HepG2 (cell line): ENCODE measurements around the gene IGFALS. TPM values are rescaled to one million over a fixed set of nuclear protein-coding genes. Genes with fewer than 3 reads are reported as not detected.

Experiments
- FOXK2 ChIP-seq: fragments of 450-650 bp; IDR thresholded peaks from 2 replicates; pipeline ENCODE4 v1.6.1; 2016
- HOXA5 ChIP-seq: sonication (generic); formaldehyde crosslinking; IDR thresholded peaks from 2 replicates; pipeline ENCODE4 v1.4.0; 2020; ENCODE audit warnings: missing genetic modification reagents
- MAFK ChIP-seq, 2 experiments: IDR thresholded peaks in 1 of 2; conservative IDR thresholded peaks in 1 of 2; 2 replicates each; pipeline ENCODE4 v1.6.1; 2011; ENCODE audit warnings: improper control_type of control experiment in 2 of 2, low read length in 2 of 2
- TEAD3 ChIP-seq: optimal IDR thresholded peaks from 2 replicates; pipeline ENCODE3; 2016; ENCODE audit warnings: borderline replicate concordance
- ZNF136 ChIP-seq: sonication (generic); formaldehyde crosslinking; IDR thresholded peaks from 2 replicates; pipeline ENCODE4 v1.8.1; 2022; ENCODE audit warnings: low read depth, mild to moderate bottlenecking, moderate library complexity, missing genetic modification reagents
- ZNF501 ChIP-seq: sonication (generic); formaldehyde crosslinking; IDR thresholded peaks from 2 replicates; pipeline ENCODE4 v1.5.1; 2020; ENCODE audit warnings: mild to moderate bottlenecking, moderate library complexity, missing genetic modification reagents
- ZNF589 ChIP-seq: sonication (generic); formaldehyde crosslinking; conservative IDR thresholded peaks from 2 replicates; pipeline ENCODE4 v1.8.0; 2022; ENCODE audit warnings: mild to moderate bottlenecking, moderate library complexity, missing genetic modification reagents
- ZNF720 ChIP-seq: sonication (generic); formaldehyde crosslinking; IDR thresholded peaks from 2 replicates; pipeline ENCODE4 v1.4.0; 2020; ENCODE audit warnings: missing genetic modification reagents
- ZNF724P ChIP-seq: sonication (generic); formaldehyde crosslinking; IDR thresholded peaks from 2 replicates; pipeline ENCODE4 v1.8.0; 2022; ENCODE audit warnings: missing genetic modification reagents, borderline replicate concordance
- polyA plus RNA-seq, 8 experiments: library from polyadenylated mRNA; depleted of rRNA in 3 of 8; stranded (reverse) in 7 of 8; unstranded in 1 of 8; fragments of >200 nt; fragmentation: Illumina TruSeq in 4 of 8; extraction: Trizol in 4 of 8; gene quantifications; 2 replicates each; pipeline versions ENCODE4 v1.2.1 to v1.2.3, GENCODE V29; 2011 to 2016; ENCODE audit warnings: low read depth in 4 of 8, missing spikeins in 1 of 8, mixed read lengths in 1 of 8; ENCODE audit not compliant: insufficient read depth in 1 of 8
- total RNA-seq, 5 experiments: library from RNA; depleted of rRNA; stranded (reverse); fragments of >200 nt; fragmentation: Illumina TruSeq; extraction: Trizol; gene quantifications; 2 replicates each; pipeline ENCODE4 v1.2.3, GENCODE V29; 2016; ENCODE audit warnings: low read depth in 1 of 5
- TF ChIP-seq, protein P1 (sequence below): sonication (generic); formaldehyde crosslinking; IDR thresholded peaks from 2 replicates; pipeline ENCODE4 v1.4.0; 2020; ENCODE audit warnings: missing genetic modification reagents
- TF ChIP-seq, protein P2 (sequence below): sonication (generic); formaldehyde crosslinking; IDR thresholded peaks from 2 replicates; pipeline ENCODE4 v1.8.1; 2023; ENCODE audit warnings: mild to moderate bottlenecking, inconsistent platforms, moderate library complexity, missing genetic modification reagents, borderline replicate concordance
- TF ChIP-seq, protein P3 (sequence below): sonication (generic); formaldehyde crosslinking; IDR thresholded peaks from 2 replicates; pipeline ENCODE4 v1.5.0; 2020; ENCODE audit warnings: mild to moderate bottlenecking, missing genetic modification reagents
- TF ChIP-seq, protein P4 (sequence below): sonication (generic); formaldehyde crosslinking; IDR thresholded peaks from 2 replicates; pipeline ENCODE4 v1.4.0; 2020; ENCODE audit warnings: low read depth, missing genetic modification reagents
- TF ChIP-seq, protein P5 (sequence below): sonication (generic); formaldehyde crosslinking; IDR thresholded peaks from 2 replicates; pipeline ENCODE4 v1.5.0; 2020; ENCODE audit warnings: missing genetic modification reagents
- TF ChIP-seq, protein P6 (sequence below): sonication (generic); formaldehyde crosslinking; IDR thresholded peaks from 2 replicates; pipeline ENCODE4 v1.5.0; 2020; ENCODE audit warnings: missing genetic modification reagents

Gene IGFALS
- total and polyA plus RNA-seq, 2 of the 13 experiments (the other 11 are each of a cell fraction or from before 2014, with no cell fraction given), result 0.34 to 2.4 TPM

DNA sequence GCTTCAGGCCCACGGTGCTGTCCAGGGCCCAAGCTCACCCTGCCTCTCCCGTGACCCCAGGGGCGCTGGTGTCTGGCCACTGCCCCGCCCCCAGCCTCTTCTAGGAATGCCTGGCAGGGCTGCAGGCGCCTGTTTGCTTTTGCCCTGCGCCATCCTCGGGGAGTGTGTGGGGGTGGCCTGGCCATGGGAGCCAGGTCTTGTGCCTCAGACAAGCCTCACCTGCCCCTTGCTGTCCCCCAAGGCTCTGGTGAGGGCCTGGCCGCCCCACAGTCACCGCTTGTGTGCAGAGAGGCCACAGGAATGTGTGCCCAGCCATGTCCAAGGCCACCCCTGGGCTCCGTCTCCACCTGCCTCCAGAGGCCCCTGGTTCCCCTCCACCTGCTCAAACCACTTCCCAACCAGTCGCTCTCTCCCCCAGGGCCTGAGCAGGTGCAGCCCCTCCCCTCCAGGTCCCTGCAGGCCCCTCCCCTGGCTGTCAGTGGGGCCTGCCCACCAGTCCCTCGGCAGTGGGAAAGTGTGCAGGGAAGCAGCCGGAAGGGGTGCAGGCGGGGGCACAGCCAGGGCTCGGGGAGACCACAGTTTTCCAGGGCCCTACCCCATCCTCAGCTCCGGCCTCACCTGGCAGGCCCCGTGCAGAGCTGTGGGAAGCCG, 841 bp upstream of the IGFALS start (continued):
- TF ChIP-seq, protein P1, sequence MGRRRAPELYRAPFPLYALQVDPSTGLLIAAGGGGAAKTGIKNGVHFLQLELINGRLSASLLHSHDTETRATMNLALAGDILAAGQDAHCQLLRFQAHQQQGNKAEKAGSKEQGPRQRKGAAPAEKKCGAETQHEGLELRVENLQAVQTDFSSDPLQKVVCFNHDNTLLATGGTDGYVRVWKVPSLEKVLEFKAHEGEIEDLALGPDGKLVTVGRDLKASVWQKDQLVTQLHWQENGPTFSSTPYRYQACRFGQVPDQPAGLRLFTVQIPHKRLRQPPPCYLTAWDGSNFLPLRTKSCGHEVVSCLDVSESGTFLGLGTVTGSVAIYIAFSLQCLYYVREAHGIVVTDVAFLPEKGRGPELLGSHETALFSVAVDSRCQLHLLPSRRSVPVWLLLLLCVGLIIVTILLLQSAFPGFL (CRISPR knock-in tag), result no peak
- no peak for TF ChIP-seq HOXA5
- TF ChIP-seq ZNF136, result no peak
- TF ChIP-seq ZNF501 (CRISPR knock-in tag), result peak; percentile 59; the same call in 1 of the 2 replicates
- TF ChIP-seq, protein P2, sequence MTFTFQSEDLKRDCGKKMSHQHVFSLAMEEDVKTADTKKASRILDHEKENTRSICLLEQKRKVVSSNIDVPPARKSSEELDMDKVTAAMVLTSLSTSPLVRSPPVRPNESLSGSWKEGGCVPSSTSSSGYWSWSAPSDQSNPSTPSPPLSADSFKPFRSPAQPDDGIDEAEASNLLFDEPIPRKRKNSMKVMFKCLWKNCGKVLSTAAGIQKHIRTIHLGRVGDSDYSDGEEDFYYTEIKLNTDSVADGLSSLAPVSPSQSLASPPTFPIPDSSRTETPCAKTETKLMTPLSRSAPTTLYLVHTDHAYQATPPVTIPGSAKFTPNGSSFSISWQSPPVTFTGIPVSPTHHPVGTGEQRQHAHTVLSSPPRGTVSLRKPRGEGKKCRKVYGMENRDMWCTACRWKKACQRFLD (CRISPR knock-in tag), result no peak
- peak; percentile 26; the same call in 1 of the 2 replicates for TF ChIP-seq ZNF724P
- no peak for TF ChIP-seq ZNF589 (CRISPR knock-in tag)
- TF ChIP-seq FOXK2, result no peak
- TF ChIP-seq, protein P3, sequence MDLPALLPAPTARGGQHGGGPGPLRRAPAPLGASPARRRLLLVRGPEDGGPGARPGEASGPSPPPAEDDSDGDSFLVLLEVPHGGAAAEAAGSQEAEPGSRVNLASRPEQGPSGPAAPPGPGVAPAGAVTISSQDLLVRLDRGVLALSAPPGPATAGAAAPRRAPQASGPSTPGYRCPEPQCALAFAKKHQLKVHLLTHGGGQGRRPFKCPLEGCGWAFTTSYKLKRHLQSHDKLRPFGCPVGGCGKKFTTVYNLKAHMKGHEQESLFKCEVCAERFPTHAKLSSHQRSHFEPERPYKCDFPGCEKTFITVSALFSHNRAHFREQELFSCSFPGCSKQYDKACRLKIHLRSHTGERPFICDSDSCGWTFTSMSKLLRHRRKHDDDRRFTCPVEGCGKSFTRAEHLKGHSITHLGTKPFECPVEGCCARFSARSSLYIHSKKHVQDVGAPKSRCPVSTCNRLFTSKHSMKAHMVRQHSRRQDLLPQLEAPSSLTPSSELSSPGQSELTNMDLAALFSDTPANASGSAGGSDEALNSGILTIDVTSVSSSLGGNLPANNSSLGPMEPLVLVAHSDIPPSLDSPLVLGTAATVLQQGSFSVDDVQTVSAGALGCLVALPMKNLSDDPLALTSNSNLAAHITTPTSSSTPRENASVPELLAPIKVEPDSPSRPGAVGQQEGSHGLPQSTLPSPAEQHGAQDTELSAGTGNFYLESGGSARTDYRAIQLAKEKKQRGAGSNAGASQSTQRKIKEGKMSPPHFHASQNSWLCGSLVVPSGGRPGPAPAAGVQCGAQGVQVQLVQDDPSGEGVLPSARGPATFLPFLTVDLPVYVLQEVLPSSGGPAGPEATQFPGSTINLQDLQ (CRISPR knock-in tag), result no peak
- peak; percentile 94 for TF ChIP-seq TEAD3
- TF ChIP-seq ZNF720, result no peak
- TF ChIP-seq, protein P4, sequence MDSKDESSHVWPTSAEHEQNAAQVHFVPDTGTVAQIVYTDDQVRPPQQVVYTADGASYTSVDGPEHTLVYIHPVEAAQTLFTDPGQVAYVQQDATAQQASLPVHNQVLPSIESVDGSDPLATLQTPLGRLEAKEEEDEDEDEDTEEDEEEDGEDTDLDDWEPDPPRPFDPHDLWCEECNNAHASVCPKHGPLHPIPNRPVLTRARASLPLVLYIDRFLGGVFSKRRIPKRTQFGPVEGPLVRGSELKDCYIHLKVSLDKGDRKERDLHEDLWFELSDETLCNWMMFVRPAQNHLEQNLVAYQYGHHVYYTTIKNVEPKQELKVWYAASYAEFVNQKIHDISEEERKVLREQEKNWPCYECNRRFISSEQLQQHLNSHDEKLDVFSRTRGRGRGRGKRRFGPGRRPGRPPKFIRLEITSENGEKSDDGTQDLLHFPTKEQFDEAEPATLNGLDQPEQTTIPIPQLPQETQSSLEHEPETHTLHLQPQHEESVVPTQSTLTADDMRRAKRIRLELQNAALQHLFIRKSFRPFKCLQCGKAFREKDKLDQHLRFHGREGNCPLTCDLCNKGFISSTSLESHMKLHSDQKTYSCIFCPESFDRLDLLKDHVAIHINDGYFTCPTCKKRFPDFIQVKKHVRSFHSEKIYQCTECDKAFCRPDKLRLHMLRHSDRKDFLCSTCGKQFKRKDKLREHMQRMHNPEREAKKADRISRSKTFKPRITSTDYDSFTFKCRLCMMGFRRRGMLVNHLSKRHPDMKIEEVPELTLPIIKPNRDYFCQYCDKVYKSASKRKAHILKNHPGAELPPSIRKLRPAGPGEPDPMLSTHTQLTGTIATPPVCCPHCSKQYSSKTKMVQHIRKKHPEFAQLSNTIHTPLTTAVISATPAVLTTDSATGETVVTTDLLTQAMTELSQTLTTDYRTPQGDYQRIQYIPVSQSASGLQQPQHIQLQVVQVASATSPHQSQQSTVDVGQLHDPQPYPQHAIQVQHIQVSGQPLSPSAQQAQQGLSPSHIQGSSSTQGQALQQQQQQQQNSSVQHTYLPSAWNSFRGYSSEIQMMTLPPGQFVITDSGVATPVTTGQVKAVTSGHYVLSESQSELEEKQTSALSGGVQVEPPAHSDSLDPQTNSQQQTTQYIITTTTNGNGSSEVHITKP, result peak; percentile 87
- TF ChIP-seq, protein P5, sequence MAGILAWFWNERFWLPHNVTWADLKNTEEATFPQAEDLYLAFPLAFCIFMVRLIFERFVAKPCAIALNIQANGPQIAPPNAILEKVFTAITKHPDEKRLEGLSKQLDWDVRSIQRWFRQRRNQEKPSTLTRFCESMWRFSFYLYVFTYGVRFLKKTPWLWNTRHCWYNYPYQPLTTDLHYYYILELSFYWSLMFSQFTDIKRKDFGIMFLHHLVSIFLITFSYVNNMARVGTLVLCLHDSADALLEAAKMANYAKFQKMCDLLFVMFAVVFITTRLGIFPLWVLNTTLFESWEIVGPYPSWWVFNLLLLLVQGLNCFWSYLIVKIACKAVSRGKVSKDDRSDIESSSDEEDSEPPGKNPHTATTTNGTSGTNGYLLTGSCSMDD (CRISPR knock-in tag), result no peak
- TF ChIP-seq MAFK (conservative IDR thresholded peaks at IDR 0.05 in 1 of 2, IDR thresholded peaks at IDR 0.05 in 1 of 2; ENCODE audit: low read length in 2 of 2), result no peak
- TF ChIP-seq, protein P6, sequence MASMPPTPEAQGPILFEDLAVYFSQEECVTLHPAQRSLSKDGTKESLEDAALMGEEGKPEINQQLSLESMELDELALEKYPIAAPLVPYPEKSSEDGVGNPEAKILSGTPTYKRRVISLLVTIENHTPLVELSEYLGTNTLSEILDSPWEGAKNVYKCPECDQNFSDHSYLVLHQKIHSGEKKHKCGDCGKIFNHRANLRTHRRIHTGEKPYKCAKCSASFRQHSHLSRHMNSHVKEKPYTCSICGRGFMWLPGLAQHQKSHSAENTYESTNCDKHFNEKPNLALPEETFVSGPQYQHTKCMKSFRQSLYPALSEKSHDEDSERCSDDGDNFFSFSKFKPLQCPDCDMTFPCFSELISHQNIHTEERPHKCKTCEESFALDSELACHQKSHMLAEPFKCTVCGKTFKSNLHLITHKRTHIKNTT (CRISPR knock-in tag), result no peak
